ENCODE data around the gene HPS5. TPM values are rescaled to one million over a fixed set of nuclear protein-coding genes. Genes with fewer than 3 reads are reported as not detected.

Gene HPS5, protein sequence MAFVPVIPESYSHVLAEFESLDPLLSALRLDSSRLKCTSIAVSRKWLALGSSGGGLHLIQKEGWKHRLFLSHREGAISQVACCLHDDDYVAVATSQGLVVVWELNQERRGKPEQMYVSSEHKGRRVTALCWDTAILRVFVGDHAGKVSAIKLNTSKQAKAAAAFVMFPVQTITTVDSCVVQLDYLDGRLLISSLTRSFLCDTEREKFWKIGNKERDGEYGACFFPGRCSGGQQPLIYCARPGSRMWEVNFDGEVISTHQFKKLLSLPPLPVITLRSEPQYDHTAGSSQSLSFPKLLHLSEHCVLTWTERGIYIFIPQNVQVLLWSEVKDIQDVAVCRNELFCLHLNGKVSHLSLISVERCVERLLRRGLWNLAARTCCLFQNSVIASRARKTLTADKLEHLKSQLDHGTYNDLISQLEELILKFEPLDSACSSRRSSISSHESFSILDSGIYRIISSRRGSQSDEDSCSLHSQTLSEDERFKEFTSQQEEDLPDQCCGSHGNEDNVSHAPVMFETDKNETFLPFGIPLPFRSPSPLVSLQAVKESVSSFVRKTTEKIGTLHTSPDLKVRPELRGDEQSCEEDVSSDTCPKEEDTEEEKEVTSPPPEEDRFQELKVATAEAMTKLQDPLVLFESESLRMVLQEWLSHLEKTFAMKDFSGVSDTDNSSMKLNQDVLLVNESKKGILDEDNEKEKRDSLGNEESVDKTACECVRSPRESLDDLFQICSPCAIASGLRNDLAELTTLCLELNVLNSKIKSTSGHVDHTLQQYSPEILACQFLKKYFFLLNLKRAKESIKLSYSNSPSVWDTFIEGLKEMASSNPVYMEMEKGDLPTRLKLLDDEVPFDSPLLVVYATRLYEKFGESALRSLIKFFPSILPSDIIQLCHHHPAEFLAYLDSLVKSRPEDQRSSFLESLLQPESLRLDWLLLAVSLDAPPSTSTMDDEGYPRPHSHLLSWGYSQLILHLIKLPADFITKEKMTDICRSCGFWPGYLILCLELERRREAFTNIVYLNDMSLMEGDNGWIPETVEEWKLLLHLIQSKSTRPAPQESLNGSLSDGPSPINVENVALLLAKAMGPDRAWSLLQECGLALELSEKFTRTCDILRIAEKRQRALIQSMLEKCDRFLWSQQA
- total RNA-seq = 22.9 and 25.1 TPM in 2 replicates

DNA sequence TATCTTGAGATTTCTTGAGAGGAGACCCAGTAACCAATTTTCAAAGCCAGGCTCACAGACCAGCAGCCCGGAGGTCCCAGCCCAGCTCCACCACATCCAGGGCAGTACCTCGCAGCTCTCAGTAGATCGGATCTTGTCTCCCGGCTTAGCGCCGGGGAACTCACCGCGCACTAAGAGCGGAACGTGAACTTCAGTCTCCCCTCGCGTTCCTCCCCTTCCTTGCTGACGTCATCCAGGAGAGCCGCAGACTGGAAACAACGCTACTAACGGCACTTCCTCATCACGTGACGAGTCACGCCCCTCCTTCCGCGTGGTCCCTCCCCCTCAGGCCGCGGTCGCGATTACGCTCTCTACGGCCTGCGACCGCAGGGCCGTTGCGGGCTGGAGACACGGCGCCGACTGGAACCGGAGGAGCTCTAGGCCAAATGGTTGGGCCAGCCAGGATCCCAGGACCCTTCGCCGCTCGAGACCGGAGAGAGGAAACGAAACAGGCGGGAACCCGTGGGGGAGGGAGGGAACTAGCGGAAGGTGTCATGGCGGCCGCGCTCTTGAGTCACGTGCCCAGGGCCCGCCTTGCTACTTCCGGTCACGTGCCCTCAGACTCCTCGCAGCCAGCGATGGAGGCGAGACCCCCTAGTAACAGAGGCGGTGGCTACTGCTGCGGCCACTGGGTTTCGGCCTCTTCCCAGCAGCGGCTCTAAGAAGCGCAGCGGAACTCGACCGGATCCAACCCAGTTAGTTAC is at the start of gene HPS5, which contains the start of gene GTF2H1:
HPS5 (minus strand) TSS at position 172 of the 743 bp plus-strand sequence. CDS start 4,282 bp downstream, outside the sequence.
GTF2H1 (plus strand) TSS at position 599 of the 743 bp plus-strand sequence. CDS start 10,508 bp downstream, outside the sequence.

GRCh38 chr11:18265949-18266348 is 56.0 kb downstream of the HPS5 start, which contains the start of gene SAA1:
TSS of gene SAA1 (plus strand) at chr11:18266264. CDS start at chr11:18266888, 624 bp downstream.

GRCh38 chr11:18248561-18248960 is 73.4 kb downstream of the HPS5 start, which contains the start of gene SAA2:
TSS of gene SAA2 (minus strand) at chr11:18248668. CDS start at chr11:18248011, 657 bp downstream.

GRCh38 chr11:18236664-18237356 is 85.1 kb downstream of the HPS5 start, which contains the start of gene SAA4:
TSS of gene SAA4 (minus strand) at chr11:18236802. CDS start at chr11:18235926, 876 bp downstream.

Small RNA genes lying within 50 kb of the gene (small RNA-seq; reads per million reads assigned to genes)
- gene RNA5SP333 = not detected
- not detected for gene RNA5SP334

Other genes starting within 250 kb of the HPS5 start
- gene SAAL1, start 216.1 kb downstream of the HPS5 start, total RNA-seq = 17.0 and 20.2 TPM in 2 replicates
- not detected in 2 replicates for gene MRGPRX3, start 189.6 kb downstream of the HPS5 start, total RNA-seq
- gene MRGPRX4, start 149.3 kb downstream of the HPS5 start, total RNA-seq = not detected in 2 replicates
- not detected in 2 replicates for gene SAA4, start 85.3 kb downstream of the HPS5 start, total RNA-seq
- not detected in 2 replicates for gene SAA2, start 73.5 kb downstream of the HPS5 start, total RNA-seq
- not detected in 2 replicates for gene SAA1, start 55.9 kb downstream of the HPS5 start, total RNA-seq
- gene GTF2H1, start 427 bp upstream of the HPS5 start, total RNA-seq = 67.9 and 85.9 TPM in 2 replicates
- gene LDHA, start 72.4 kb upstream of the HPS5 start, total RNA-seq = 504 and 559 TPM in 2 replicates
- not detected in 2 replicates for gene LDHC, start 90.2 kb upstream of the HPS5 start, total RNA-seq
- gene LDHAL6A, start 133.7 kb upstream of the HPS5 start, total RNA-seq = not detected in 2 replicates
- 56.8 and 73.5 TPM in 2 replicates for gene TSG101, start 204.8 kb upstream of the HPS5 start, total RNA-seq

All from vein endothelial cell (primary cell).